Upper lobe of right lung (tissue), 1 donor: ENCODE measurements around the gene PRR16. TPM values are rescaled to one million over a fixed set of nuclear protein-coding genes. Genes with fewer than 3 reads are reported as not detected.
"Not testable (repeated sequence)": the region's sequence is repeated elsewhere in the genome, so short reads cannot be mapped to it uniquely, and the experiment has no call there.

Source experiments
- ATAC-seq: fragments of 200-7000 bp; cut with Tn5 transposase; one replicate; pipeline ENCODE4 v1.9.1; 2020; ENCODE audit warnings: mild to moderate bottlenecking, moderate library complexity
- DNase-seq: peaks from one replicate; pipeline ENCODE4 v3.0.0-alpha.2; 2020
- H3K27ac ChIP-seq: fragments of 200-600 bp; one replicate; pipeline ENCODE4 v1.8.0; 2022
- H3K27me3 ChIP-seq: fragments of 200-600 bp; one replicate; pipeline ENCODE4 v1.8.0; 2022; ENCODE audit warnings: mild to moderate bottlenecking
- H3K36me3 ChIP-seq: fragments of 200-600 bp; one replicate; pipeline ENCODE4 v1.8.0; 2022
- H3K4me1 ChIP-seq: fragments of 200-600 bp; one replicate; pipeline ENCODE4 v1.8.0; 2022
- H3K4me3 ChIP-seq: fragments of 200-600 bp; one replicate; pipeline ENCODE4 v1.8.0; 2022; ENCODE audit warnings: mild to moderate bottlenecking
- H3K9me3 ChIP-seq: fragments of 200-600 bp; one replicate; pipeline ENCODE4 v1.8.0; 2022
- CTCF ChIP-seq: fragments of 200-600 bp; IDR thresholded peaks from one replicate; pipeline ENCODE4 v1.8.0; 2022; ENCODE audit warnings: antibody characterized with exemption
- intact Hi-C: fragments of 100-400 bp; cut with DNase I; formaldehyde crosslinking; loops from one replicate; pipeline ENCODE4 v1.11.0; 2022
- total RNA-seq: library from RNA; stranded (reverse); fragmentation: NEBNext Ultra II Directional; extraction: Animal tissue kit (Norgen Biotek cat#: 25700); gene quantifications from one replicate; pipeline ENCODE4 v1.2.1, GENCODE V29; 2021
- donor health status: DM: no; HTN: yes; CAD: no; lungs with severe emphysema.

The PRR16 gene
- total RNA-seq, 1 donor from 2014 or later, result 3.1 TPM

- no peaks in the 10 kb centered on the region for H3K9me3 ChIP-seq
- H3K27ac ChIP-seq, result no peak overlapping the region
- ATAC-seq (no peak), DNase-seq (no peak)
- H3K36me3 ChIP-seq, result no peaks in the 10 kb centered on the region
- H3K27me3 ChIP-seq, result no peaks in the 10 kb centered on the region
- intact Hi-C loops, result no loop called here
- no peaks in the 10 kb centered on the region for H3K4me1 ChIP-seq
- no peak for TF ChIP-seq CTCF
- H3K4me3 ChIP-seq, result no peak overlapping the region
Observed at GRCh38 chr5:120697147-120697546, 233.0 kb downstream of the PRR16 start.

- H3K9me3 ChIP-seq, H3K4me3 ChIP-seq, H3K36me3 ChIP-seq, H3K4me1 ChIP-seq, intact Hi-C loops, H3K27me3 ChIP-seq, H3K27ac ChIP-seq, ATAC-seq, DNase-seq: not testable (repeated sequence)
Observed at GRCh38 chr5:120697670-120698327, 233.7 kb downstream of the PRR16 start.

- intact Hi-C loops, H3K4me1 ChIP-seq, H3K27ac ChIP-seq, ATAC-seq, H3K4me3 ChIP-seq, H3K9me3 ChIP-seq, H3K27me3 ChIP-seq, DNase-seq, H3K36me3 ChIP-seq: not testable (repeated sequence)
Observed at GRCh38 chr5:120700653-120701052, 236.6 kb downstream of the PRR16 start.

- H3K9me3 ChIP-seq, H3K4me3 ChIP-seq, H3K4me1 ChIP-seq, H3K36me3 ChIP-seq, H3K27me3 ChIP-seq, intact Hi-C loops, ATAC-seq, DNase-seq, H3K27ac ChIP-seq: not testable (repeated sequence)
Observed at GRCh38 chr5:120702817-120703538, 238.9 kb downstream of the PRR16 start.

GRCh38 chr5:120703918-120704587 is 240.0 kb downstream of the PRR16 start:
- H3K4me1 ChIP-seq, result no peaks in the 10 kb centered on the region
- no peaks in the 10 kb centered on the region for H3K9me3 ChIP-seq
- no peak overlapping the region for H3K27ac ChIP-seq
- no peak for DNase-seq
- no peaks in the 10 kb centered on the region for H3K27me3 ChIP-seq
- intact Hi-C loops, result no loop called here
- no peaks in the 10 kb centered on the region for H3K36me3 ChIP-seq
- TF ChIP-seq CTCF, result no peak
- no peak for ATAC-seq
- H3K4me3 ChIP-seq, result no peak overlapping the region

GRCh38 chr5:120706877-120707276 is 242.8 kb downstream of the PRR16 start:
- TF ChIP-seq CTCF, result no peak
- no peak overlapping the region for H3K27ac ChIP-seq
- H3K27me3 ChIP-seq, result no peaks in the 10 kb centered on the region
- ATAC-seq, result no peak
- no peaks in the 10 kb centered on the region for H3K36me3 ChIP-seq
- H3K4me1 ChIP-seq, result no peaks in the 10 kb centered on the region
- no peak for DNase-seq
- intact Hi-C loops, result no loop called here
- H3K9me3 ChIP-seq, result no peaks in the 10 kb centered on the region
- H3K4me3 ChIP-seq, result no peak overlapping the region

- H3K4me1 ChIP-seq, result no peaks in the 10 kb centered on the region
- no peaks in the 10 kb centered on the region for H3K9me3 ChIP-seq
- H3K27me3 ChIP-seq, result no peaks in the 10 kb centered on the region
- intact Hi-C loops, result no loop called here
- DNase-seq (no peak), ATAC-seq (no peak)
- TF ChIP-seq CTCF, result no peak
- H3K4me3 ChIP-seq, result no peak overlapping the region
- no peaks in the 10 kb centered on the region for H3K36me3 ChIP-seq
- H3K27ac ChIP-seq, result no peak overlapping the region
Observed at GRCh38 chr5:120717381-120717780, 253.3 kb downstream of the PRR16 start.
